Mucosa of descending colon (tissue), 3 donors: ENCODE data around the gene SUPT4H1. TPM values are rescaled to one million over a fixed set of nuclear protein-coding genes. Genes with fewer than 3 reads are reported as not detected.

Experiments
- ATAC-seq: fragments of 200-7000 bp; cut with Tn5 transposase; one replicate; pipeline ENCODE4 v1.9.1; 2020; ENCODE audit warnings: mild to moderate bottlenecking, moderate library complexity
- DNase-seq, 3 donors: peaks; one replicate each; pipeline ENCODE4 v3.0.0-alpha.2; 2020
- H3K36me3 ChIP-seq: fragments of 200-600 bp; one replicate; pipeline ENCODE4 v1.8.0; 2021; ENCODE audit warnings: low read depth, mild to moderate bottlenecking
- H3K4me1 ChIP-seq: fragments of 200-600 bp; one replicate; pipeline ENCODE4 v1.8.0; 2021; ENCODE audit warnings: low read depth, mild to moderate bottlenecking
- H3K4me3 ChIP-seq: fragments of 200-600 bp; one replicate; pipeline ENCODE4 v1.8.0; 2021; ENCODE audit warnings: mild to moderate bottlenecking
- H3K9me3 ChIP-seq: fragments of 200-600 bp; one replicate; pipeline ENCODE4 v1.8.0; 2021; ENCODE audit warnings: mild to moderate bottlenecking
- intact Hi-C, 2 donors: fragments of 100-400 bp; cut with DNase I in 1 of 2; cut with micrococcal nuclease in 1 of 2; formaldehyde crosslinking; loops; one replicate each; pipeline versions ENCODE4 v1.11.0 to v1.11.1; 2022; cut with DNase I, micrococcal nuclease
- microRNA-seq: library from miRNA; unstranded; fragments of <30 nt; microRNA quantifications from one replicate; pipeline ENCODE4, GENCODE V29; 2019
- total RNA-seq, 3 donors: library from RNA; stranded (reverse); fragmentation: NEBNext Ultra II Directional in 2 of 3; extraction: Animal tissue kit (Norgen Biotek cat#: 25700) in 2 of 3; gene quantifications; one replicate each; pipeline versions ENCODE4 v1.2.1 to v1.2.4, GENCODE V29; 2021 to 2023
- TF ChIP-seq, protein P1 (sequence below): fragments of 200-600 bp; IDR thresholded peaks from one replicate; pipeline ENCODE4 v1.8.0; 2022; ENCODE audit warnings: antibody characterized with exemption, mild to moderate bottlenecking
- donor health status: DM: no; HTN: no; CAD: no; lungs with moderate emphysema.
- donor health status: DM: no; HTN: no; CAD: no.
- donor health status: DM: no; HTN: yes; CAD: no.

Gene SUPT4H1
- total RNA-seq, 3 donors from 2014 or later = 57.9 to 79.5 (median 68.9) TPM

DNA sequence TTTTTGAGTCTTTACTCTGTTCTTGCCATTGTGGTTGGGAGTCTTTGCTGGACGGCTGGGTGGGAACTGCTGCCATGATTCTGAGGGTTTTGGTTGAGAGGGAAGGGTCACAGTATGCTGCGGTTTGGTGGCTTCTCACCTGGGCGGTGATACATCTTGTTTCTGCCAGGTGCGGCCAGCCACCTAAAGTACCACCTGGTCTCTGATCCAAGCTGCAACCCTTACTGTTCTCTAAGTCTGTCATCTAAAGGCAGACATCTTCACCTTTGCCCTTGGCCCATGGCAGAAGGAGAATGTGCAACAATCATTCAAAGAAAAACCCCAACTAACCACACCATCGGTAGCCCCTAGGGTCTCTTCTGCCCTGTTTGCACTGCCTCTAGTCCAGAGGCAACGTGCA lies 51.7 kb downstream of the SUPT4H1 start:
- no peaks in the 10 kb centered on the region for H3K9me3 ChIP-seq
- no peak overlapping the region for H3K4me3 ChIP-seq
- TF ChIP-seq, protein P1, sequence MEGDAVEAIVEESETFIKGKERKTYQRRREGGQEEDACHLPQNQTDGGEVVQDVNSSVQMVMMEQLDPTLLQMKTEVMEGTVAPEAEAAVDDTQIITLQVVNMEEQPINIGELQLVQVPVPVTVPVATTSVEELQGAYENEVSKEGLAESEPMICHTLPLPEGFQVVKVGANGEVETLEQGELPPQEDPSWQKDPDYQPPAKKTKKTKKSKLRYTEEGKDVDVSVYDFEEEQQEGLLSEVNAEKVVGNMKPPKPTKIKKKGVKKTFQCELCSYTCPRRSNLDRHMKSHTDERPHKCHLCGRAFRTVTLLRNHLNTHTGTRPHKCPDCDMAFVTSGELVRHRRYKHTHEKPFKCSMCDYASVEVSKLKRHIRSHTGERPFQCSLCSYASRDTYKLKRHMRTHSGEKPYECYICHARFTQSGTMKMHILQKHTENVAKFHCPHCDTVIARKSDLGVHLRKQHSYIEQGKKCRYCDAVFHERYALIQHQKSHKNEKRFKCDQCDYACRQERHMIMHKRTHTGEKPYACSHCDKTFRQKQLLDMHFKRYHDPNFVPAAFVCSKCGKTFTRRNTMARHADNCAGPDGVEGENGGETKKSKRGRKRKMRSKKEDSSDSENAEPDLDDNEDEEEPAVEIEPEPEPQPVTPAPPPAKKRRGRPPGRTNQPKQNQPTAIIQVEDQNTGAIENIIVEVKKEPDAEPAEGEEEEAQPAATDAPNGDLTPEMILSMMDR = no peak
- no peaks in the 10 kb centered on the region for H3K4me1 ChIP-seq
- DNase-seq (no peak), ATAC-seq (no peak)
- intact Hi-C loops = no loop called here
- no peaks in the 10 kb centered on the region for H3K36me3 ChIP-seq

Small RNA genes within 50 kb of the gene (microRNA-seq; reads per million reads assigned to microRNA genes)
- not detected for gene MIR4736

Other genes starting within 250 kb of the SUPT4H1 start
- gene OR4D1, start 203.8 kb downstream of the SUPT4H1 start, total RNA-seq = not detected
- gene OR4D2, start 185.2 kb downstream of the SUPT4H1 start, total RNA-seq = not detected
- not detected for gene EPX, start 159.5 kb downstream of the SUPT4H1 start, total RNA-seq
- gene MKS1, start 132.9 kb downstream of the SUPT4H1 start, total RNA-seq = 10 to 100 TPM; 12.9 to 18.5 (median 14.7) TPM
- gene LPO, start 113.6 kb downstream of the SUPT4H1 start, total RNA-seq = not detected
- under 1 TPM in 1 of 3 donors, not detected in 2; 0.19 TPM for gene MPO, start 71.3 kb downstream of the SUPT4H1 start, total RNA-seq
- 10 to 100 TPM in 1 of 3 donors, 1 to 10 TPM in 2; 5.3 to 27.7 (median 8.3) TPM for gene TSPOAP1, start 23.4 kb downstream of the SUPT4H1 start, total RNA-seq
- 10 to 100 TPM; 24.2 to 68.5 (median 37.7) TPM for gene RNF43, start 65.3 kb upstream of the SUPT4H1 start, total RNA-seq
- under 1 TPM in 2 of 3 donors, not detected in 1; 0.07 to 0.09 TPM for gene HSF5, start 136.2 kb upstream of the SUPT4H1 start, total RNA-seq
- gene MTMR4, start 162.4 kb upstream of the SUPT4H1 start, total RNA-seq = 10 to 100 TPM; 38.9 to 61.9 (median 47.3) TPM